ENCODE data around the gene RHO. TPM values are rescaled to one million over a fixed set of nuclear protein-coding genes. Genes with fewer than 3 reads are reported as not detected.

RHO gene
- total RNA-seq, 3 donors from 2014 or later (not counting 1 experiment from before 2014, with no cell fraction given): not detected

GRCh38 chr3:129527262-129527661 lies 1.2 kb upstream of the RHO start:
- Mint-ChIP-seq H3K27ac (peak overlapping the region in 1 of 2 donors; percentile 38), H3K4me3 (no peak overlapping the region), H3K27me3 (ENCODE audit: low read depth in 2 of 2) (no peaks in the 10 kb centered on the region), H3K9me3 (no peaks in the 10 kb centered on the region), H3K4me1 (peaks cover 0 to 4% of the 10 kb centered on the region in 2 donors), H3K36me3 (no peaks in the 10 kb centered on the region)
- Histone ChIP-seq H3K27me3 (ENCODE audit: control insufficient read depth, insufficient read depth, low read length) (no peaks in the 10 kb centered on the region), H3K4me3 (ENCODE audit: low read length) (no peak overlapping the region), H3K27ac (ENCODE audit: low read length) (no peak overlapping the region), H3K4me1 (ENCODE audit: control insufficient read depth, insufficient read depth, low read length) (peaks cover 12% of the 10 kb centered on the region), H3K9me3 (ENCODE audit: control insufficient read depth, insufficient read depth, low read length) (no peaks in the 10 kb centered on the region), H3K36me3 (ENCODE audit: control insufficient read depth, insufficient read depth, low read length) (no peaks in the 10 kb centered on the region)
- TF ChIP-seq CTCF (IDR thresholded peaks at IDR 0.05): no peak
- ATAC-seq: no peak
- WGBS (ENCODE audit: insufficient coverage): 95% methylated on average over 11 of the region's 11 CpGs
- no peak for DNase-seq
- intact Hi-C loops (cut with micrococcal nuclease): no loop called here

GRCh38 chr3:129529436-129530210 lies 1.2 kb downstream of the RHO start:
- peaks cover 12% of the 10 kb centered on the region for H3K4me1 ChIP-seq (ENCODE audit: control insufficient read depth, insufficient read depth, low read length)
- Mint-ChIP-seq H3K4me1 (no peaks in the 10 kb centered on the region), H3K4me3 (no peak overlapping the region), H3K27me3 (ENCODE audit: low read depth in 2 of 2) (no peaks in the 10 kb centered on the region), H3K27ac (no peak overlapping the region), H3K9me3 (no peaks in the 10 kb centered on the region), H3K36me3 (no peaks in the 10 kb centered on the region)
- no peak for TF ChIP-seq CTCF (IDR thresholded peaks at IDR 0.05)
- H3K9me3 ChIP-seq (ENCODE audit: control insufficient read depth, insufficient read depth, low read length): no peaks in the 10 kb centered on the region
- no peak for DNase-seq
- ATAC-seq: no peak
- no peak overlapping the region for H3K4me3 ChIP-seq (ENCODE audit: low read length)
- intact Hi-C loops (cut with micrococcal nuclease): no loop called here
- no peak overlapping the region for H3K27ac ChIP-seq (ENCODE audit: low read length)
- H3K36me3 ChIP-seq (ENCODE audit: control insufficient read depth, insufficient read depth, low read length): no peaks in the 10 kb centered on the region
- no peaks in the 10 kb centered on the region for H3K27me3 ChIP-seq (ENCODE audit: control insufficient read depth, insufficient read depth, low read length)
- WGBS (ENCODE audit: insufficient coverage): 95% methylated on average over 12 of the region's 12 CpGs

GRCh38 chr3:129530251-129530791 lies 1.9 kb downstream of the RHO start:
- no peak overlapping the region for H3K27ac Mint-ChIP-seq

More at GRCh38 chr3:129530251-129530791, 1.9 kb downstream of the RHO start:
- Histone ChIP-seq H3K27me3 (ENCODE audit: control insufficient read depth, insufficient read depth, low read length) (no peaks in the 10 kb centered on the region), H3K36me3 (ENCODE audit: control insufficient read depth, insufficient read depth, low read length) (no peaks in the 10 kb centered on the region), H3K4me1 (ENCODE audit: control insufficient read depth, insufficient read depth, low read length) (peaks cover 11% of the 10 kb centered on the region), H3K9me3 (ENCODE audit: control insufficient read depth, insufficient read depth, low read length) (no peaks in the 10 kb centered on the region), H3K4me3 (ENCODE audit: low read length) (no peak overlapping the region), H3K27ac (ENCODE audit: low read length) (no peak overlapping the region)
- TF ChIP-seq CTCF (IDR thresholded peaks at IDR 0.05): no peak
- Mint-ChIP-seq H3K4me3 (no peak overlapping the region), H3K4me1 (no peaks in the 10 kb centered on the region), H3K9me3 (no peaks in the 10 kb centered on the region), H3K36me3 (no peaks in the 10 kb centered on the region), H3K27me3 (ENCODE audit: low read depth in 2 of 2) (no peaks in the 10 kb centered on the region)
- intact Hi-C loops (cut with micrococcal nuclease): no loop called here
- ATAC-seq: no peak
- WGBS (ENCODE audit: insufficient coverage): 90% methylated on average over 6 of the region's 6 CpGs
- no peak for DNase-seq

Measured in natural killer cell (primary cell).